Hematopoietic multipotent progenitor cell treated with erythropoietin and hydrocortisone succinate and interleukin-3 and kit ligand, for 4 days (in vitro differentiated cells): ENCODE data around the gene EYA3.

ENCODE experiments used
- DNase-seq: peaks from one replicate; pipeline ENCODE4 v3.0.0-alpha.2; 2015

Gene EYA3

DNA sequence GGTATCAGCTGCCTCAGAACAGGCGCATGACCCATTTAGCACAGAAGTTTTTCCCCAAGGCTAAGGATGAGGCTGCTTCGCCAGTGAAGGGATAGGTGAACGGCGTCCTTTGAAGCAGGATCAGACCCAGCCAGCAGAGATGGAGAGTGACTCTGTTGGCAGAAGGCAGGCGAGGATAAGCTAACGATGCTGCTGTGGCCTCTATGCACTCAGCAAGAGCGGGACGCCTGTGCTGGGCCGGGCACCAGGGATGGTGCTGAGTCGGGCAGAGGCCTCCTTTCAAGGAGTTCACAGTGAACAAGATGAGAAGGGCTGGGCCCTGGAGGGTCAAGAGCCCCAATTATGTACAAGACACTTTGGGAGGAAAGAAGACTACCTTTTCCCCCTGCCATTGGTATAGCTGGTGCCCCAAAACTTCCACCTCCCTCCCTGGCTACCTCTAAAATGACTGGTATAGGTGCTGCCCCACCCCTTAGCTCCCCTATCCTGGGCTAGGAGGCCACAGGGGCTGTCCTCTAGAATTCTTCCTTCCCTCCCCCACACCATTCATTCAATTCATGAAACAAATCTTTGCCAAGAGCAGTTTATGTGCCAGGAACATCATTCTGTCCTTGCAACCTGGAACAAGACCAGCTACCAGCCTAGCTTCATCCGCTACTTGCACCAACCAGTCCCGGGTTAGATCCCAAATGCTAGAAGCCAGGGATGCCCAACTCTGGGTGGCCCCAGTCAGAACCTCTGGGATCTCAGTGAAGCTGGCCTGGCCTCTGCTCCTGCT lies 121.1 kb downstream of the EYA3 start:
- no peak for DNase-seq

DNA sequence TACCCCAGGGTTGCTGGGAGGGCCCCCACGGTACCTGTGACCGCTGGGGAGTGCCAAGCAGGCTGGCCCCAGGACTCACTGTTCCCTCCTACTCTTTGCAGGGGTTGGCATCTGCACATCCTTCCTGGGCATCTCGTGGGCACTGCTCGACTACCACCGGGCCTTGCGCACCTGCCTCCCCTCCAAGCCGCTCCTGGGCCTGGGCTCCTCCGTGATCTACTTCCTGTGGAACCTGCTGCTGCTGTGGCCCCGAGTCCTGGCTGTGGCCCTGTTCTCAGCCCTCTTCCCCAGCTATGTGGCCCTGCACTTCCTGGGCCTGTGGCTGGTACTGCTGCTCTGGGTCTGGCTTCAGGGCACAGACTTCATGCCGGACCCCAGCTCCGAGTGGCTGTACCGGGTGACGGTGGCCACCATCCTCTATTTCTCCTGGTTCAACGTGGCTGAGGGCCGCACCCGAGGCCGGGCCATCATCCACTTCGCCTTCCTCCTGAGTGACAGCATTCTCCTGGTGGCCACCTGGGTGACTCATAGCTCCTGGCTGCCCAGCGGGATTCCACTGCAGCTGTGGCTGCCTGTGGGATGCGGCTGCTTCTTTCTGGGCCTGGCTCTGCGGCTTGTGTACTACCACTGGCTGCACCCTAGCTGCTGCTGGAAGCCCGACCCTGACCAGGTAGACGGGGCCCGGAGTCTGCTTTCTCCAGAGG lies 121.9 kb downstream of the EYA3 start:
- DNase-seq: no peak

DNA sequence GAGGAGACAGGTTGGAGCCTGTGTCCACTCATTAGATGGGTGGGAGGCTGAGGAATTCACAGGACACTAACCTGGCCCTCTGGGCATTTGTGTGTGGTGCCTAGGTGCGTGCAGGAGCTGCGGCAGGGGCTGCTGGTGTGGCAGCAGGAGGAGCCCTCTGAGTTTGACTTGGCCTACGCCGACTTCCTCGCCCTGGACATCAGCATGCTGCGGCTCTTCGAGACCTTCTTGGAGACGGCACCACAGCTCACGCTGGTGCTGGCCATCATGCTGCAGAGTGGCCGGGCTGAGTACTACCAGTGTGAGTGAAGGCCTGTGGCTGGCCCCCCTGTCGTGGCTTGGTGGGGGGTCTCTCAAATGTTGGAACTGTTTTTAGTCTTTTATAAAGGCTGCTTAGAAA lies 125.0 kb downstream of the EYA3 start:
- no peak for DNase-seq

DNA sequence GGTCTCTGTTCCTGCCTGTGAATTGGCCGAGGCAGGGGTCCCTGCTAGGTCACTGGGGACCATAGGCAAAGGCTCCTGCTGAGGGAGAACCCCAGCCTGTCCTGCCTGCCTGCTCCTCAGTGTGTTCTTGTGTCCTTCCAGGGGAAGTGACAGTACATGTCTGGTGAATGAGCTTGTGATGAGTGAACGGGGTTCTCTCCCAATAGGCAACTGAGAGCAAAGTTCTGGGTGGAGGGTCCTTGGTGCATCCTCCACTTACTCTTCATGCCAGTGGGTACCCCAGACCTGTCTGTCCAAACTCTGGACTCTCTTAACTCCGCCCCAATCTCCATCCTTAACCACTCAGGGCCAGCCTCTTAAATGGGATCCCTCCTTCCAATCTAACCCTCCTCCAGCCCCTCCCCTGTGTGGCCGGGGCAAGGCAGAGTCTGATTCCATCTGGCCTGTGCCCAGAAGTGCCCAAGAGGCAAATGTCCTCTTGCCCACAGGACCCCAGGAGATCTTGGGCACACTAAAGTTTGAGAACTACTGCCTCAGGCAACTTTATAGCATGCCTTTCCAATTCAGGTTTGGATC lies 126.7 kb downstream of the EYA3 start:
- DNase-seq: peak; percentile 28

DNA sequence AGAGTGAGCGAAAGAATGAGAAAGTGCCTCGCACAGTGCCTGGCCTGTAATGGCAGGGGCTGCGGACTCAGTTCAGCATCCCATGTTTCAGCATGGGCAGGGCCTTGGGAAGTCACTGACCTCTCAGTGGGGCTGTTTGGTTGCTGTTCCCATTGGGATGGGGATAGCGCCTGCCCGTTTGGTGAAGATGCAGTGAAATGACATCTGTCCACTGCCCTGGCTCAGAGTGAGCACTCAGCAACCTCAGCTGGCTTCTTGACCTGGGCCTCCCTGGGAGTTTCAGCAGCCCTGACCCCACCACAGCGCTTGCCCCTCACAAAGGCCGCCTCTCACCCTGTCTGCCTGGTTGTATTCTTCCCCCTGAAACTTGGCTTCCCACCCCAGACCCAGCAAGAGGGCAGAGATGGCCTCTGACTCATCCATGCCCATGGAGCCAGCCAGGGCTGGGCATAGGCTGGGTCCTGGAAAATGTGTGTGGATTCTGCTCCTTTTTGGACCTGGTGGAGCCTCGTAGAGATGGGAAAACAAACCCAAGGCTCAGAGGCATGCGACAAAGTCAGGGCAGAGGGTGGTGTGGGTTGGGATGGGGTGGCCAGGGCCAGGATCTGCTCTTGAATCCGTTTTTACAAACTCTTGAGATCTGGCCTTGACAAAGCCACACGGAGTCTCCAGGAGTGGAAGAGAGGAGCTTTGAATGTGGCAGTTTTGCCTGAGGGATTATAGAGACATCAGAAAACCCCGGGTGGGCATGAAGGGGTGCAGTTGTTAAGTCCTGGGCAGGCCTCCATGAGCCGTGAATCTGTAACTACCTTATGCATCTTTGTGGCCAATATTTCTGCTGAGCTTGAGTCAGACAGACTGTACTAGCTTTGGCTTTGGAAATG lies 127.4 kb downstream of the EYA3 start:
- DNase-seq: no peak

DNA sequence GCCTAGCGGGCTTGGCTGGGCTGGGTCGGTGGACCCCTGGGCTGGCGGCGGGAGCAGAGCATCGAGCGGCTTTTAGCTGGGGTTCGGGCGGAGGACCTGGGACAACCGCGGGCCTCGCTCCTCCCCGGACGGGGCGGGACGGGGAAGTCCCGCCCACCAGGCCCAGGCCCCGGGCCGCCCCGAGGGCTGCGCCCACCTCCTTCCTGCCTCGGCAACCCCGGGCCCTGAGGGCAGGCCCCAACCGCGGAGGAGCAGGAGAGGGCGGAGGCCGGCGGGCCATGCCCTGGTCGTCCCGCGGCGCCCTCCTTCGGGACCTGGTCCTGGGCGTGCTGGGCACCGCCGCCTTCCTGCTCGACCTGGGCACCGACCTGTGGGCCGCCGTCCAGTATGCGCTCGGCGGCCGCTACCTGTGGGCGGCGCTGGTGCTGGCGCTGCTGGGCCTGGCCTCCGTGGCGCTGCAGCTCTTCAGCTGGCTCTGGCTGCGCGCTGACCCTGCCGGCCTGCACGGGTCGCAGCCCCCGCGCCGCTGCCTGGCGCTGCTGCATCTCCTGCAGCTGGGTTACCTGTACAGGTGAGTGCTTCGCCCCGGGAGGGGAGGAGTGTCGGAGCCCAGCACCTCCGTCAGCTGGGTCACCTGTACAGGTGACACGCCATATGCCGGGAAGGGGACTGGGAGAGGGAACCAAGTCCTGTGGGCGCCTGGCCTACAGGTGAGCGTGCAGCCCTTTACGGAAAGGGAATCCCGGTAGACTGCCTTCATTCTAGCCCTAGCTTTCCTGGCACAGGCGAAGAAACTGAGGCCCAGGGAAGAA lies 128.4 kb downstream of the EYA3 start, which contains the start of gene XKR8:
Gene XKR8 (plus strand): TSS at position 182 of the 812 bp plus-strand sequence. CDS start 97 bp downstream, at position 279.
- DNase-seq: peak; percentile 94

DNA sequence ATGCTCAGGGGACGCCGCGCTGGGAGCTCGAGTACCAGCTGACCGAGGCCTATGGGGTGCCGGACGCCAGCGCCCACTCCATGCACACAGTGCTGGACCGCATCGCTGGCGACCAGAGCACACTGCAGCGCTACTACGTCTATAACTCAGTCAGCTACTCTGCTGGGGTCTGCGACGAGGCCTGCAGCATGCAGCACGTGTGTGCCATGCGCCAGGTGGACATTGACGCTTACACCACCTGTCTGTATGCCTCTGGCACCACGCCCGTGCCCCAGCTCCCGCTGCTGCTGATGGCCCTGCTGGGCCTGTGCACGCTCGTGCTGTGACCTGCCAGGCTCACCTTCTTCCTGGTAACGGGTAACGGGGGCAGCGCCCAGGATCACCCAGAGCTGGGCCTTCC lies 129.9 kb downstream of the EYA3 start:
- no peak for DNase-seq

DNA sequence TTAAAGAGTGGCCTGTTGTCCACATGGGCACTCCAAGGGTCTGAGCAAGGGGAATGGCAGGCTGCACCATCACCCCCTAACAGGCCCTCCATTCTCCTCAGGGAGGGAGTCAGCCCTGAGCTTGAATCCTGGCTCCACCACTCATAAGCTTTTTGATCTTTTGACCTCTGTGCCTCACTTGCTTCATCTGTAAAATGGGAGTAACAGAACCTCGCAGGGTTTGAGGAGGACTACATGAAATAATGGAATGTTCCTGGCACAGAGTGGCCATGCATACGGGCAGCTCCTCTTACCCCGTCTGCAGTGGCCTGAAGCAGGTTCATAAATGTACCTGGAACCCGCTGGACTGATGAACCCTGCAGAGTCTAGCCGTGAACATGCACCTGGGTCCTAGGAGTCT lies 130.8 kb downstream of the EYA3 start:
- DNase-seq: no peak

DNA sequence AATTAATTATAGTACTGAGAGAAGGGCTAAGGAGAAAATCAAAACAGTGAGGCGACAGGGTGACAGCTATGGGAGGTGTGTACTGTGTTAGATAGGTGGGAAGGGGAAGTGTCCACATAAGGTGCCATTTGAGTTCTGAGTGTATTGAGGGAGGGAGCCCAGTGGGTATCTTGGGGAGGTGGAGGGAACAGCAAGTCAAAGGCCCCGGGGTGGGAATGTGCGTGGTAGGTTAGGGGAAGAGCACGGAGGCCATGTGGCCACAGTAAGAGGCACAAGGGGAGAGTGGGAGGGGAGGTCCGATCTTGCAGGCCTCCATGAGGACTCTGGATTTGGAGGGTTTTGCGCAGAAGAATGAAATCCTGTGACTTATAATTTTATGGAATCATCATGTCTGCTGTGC lies 131.6 kb downstream of the EYA3 start:
- no peak for DNase-seq

DNA sequence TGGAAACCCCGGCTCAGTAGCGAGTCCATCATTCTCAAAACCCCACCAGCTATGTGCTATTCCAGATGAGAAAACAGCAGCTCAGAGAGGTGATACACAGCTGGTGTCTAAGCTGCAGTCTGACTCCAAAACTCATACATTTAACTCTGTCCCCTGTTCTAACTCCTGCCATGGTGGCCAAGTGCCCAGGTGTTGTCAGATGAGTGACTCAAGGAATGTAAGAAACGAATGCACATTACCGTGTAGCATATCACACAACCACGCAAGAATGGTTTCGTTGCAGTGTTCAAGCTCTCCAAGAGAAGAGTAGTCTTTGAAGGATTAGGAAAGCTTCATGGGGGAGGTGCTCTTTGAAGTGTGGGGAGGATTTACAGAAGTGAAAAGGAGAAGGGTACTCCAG lies 133.3 kb downstream of the EYA3 start:
- no peak for DNase-seq

DNA sequence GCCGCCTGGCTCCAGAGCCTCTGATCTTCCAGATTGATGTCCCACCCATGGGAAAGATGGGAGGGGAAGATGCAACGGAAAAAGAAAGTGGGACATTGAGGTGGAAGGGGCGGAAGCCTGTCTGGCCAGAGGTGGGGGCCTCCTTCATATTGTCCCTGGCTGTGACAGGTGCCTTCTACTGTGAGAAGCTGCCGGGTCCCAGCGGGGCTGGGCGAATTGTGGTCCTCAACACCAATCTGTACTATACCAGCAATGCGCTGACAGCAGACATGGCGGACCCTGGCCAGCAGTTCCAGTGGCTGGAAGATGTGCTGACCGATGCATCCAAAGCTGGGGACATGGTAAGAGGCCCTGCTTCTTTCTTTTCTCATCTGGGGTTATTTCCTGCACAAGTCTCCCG lies 134.2 kb downstream of the EYA3 start:
- no peak for DNase-seq

DNA sequence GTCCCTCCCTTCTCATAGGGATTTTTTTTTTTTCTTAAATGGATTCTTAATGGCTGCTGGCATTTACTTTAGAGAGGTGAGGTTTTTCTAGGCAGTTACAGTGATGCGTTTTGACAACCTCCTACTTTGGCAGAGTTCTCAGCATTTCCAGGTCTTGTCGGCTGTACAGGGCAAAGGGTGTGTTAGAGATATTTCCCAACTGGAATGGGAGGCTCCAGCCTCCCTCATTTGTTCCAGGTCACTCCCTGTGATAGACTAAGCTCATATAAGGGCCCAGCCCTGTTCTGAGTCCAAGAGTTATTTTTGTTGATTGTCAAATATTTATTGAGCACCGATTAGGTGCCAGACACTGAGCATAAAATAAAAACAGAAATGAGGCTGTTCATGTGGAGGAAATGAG lies 136.3 kb downstream of the EYA3 start:
- no peak for DNase-seq

DNA sequence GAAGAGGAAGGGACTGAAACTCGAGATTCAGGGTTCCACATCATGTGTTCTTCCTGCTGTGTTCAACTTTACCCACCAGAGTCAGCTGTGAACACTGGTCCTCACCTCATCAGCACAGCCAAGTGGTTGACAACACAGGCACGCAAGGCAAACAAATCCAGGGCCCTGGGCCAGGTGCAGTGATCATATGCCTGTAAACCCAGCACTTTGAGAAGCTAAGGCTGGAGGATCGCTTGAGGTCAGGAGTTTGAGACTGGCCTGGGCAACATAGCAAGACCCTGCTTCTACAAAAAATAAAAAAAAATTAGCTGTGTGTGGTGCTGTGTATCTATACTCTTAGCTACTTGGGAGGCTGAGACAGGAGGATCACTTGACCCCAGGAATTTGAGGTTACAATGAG lies 137.0 kb downstream of the EYA3 start:
- no peak for DNase-seq

DNA sequence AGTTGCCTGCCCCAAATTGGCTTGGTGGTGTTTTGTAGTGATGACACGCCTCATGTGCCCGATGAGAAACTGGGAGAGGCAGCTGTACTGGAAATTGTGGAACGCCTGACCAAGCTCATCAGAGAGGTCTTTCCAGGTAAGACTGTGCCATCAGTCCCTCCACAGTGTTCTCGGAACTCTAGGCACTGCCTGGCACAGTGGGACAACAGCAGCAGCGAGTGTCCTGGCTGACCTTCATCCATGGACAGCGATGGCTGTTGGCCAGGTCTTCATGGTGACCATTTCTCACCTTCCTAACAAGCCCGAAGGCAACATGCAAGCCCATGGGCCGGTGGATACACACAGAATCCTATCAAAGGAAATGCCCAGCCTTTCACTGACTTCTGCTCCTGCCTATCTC lies 139.4 kb downstream of the EYA3 start:
- DNase-seq: no peak

DNA sequence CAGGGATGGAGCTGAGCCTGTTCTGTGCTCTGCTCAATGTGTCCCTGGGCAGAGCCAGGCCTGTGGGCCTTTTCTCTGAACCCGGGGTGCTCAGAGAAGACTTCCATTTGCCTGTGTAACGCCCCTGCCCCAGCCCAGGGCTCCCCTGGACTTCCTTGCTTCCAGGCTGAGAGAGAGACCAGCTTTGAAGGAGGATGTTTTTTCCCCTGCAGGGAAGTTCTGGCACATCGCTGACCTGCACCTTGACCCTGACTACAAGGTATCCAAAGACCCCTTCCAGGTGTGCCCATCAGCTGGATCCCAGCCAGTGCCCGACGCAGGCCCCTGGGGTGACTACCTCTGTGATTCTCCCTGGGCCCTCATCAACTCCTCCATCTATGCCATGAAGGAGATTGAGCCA lies 143.4 kb downstream of the EYA3 start:
- DNase-seq: no peak

DNA sequence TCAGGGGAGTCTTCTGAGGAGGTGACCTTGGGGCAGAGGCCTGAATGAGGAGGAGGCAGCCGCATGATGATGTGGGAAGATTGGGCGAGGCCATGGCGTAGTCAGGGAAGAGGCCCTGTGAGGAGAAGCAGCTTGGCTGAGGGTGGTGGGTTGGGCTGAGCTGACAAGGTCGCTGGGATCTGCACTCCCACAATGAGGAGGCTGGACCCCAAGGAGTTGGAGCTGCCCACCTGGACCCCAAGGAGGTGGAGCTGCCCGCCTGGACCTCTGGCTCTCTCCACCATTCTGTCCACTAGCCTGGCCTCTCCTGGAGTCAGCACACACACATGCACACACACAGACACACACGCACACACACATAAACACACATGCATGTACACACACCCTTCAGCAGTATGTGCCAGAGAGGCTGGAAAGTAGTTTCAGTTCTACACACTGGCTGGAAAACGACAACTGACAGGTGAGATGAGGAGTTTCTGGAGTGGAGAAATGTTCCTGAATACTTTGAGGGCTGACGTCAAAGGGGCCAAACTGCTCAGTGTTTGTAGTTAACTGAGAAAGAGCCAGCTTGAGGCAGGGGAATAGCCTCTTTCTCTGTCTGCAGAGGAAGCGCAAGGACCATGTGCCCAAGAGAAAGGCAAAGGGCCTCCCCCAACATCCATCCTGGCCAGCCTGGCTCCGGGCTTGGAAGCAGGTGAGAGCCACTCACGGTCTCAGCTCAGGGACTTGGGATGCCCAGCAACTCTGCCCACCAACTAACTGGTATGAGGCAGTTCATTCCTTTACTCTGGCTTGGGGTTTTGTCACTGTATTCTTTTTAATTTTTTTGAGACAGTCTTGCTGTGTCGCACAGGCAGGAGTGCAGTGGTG lies 146.5 kb downstream of the EYA3 start:
- no peak for DNase-seq

DNA sequence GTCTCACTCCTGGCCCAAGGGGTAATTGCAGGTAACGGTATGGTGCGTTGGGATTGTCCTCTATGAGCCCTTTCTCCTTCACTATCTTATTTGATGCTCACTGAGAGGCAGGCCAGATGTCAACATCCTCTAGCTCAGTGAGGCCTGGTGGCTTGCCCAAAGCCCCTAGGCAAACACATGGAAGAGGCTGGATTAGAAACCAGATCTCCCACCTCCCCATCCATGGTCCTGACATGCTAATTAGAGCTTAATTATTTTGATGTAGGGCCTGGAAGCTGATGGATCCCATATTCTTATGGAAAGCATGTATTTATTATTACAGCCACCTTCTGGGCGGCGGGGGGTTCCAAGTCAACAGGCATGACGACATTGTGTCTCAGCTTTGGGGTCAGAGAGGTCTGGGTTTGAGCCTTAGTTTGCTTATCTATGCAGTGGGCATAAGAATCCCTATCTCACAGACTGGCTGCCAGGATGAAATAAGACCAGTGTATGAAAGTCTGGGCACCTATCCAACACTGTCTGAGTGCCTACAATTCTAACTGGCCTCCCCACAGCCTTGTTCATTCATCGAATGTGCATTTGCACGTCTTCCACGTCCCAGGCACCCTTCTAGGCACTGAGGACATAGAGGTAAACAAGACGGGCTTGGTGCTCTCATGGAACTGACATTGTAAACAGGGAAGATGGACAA lies 147.4 kb downstream of the EYA3 start:
- peak; percentile 71 for DNase-seq

DNA sequence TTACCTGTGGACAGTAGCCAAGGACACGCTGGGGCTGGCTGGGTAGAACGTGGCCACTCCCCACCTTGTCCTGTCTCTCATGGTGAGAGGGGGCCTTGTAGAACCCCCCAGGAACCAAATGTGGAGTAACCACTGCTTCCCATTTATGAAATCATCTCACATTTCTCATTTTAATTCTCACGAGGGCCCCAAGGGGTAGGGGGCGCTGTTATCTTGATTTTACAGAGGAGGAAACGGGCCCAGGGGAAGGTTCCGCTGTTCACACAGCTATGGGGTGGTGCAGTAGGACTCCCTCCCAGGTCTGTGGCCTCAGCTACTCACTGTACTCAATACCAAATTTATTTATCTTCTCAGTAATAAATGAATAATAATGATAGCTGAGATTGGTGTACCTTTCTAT lies 148.1 kb downstream of the EYA3 start:
- peak; percentile 86 for DNase-seq

DNA sequence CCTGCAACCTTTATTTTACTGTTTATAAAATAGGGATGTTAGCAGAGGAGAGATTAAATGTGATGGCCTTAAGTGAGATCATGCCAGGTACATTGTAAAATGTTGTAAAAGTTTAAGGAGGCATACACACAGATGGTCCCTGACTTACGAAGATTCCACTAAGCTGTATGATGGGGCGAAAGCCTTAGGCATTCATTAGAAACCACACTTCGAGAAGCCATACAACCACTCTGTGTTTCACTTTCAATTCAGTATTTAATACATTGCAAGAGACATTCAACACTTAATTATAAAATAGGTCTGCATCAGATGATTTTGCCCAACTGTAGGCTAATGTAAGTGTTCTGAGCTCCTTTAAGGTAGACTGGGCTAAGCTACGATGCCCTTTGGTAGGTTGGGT lies 149.9 kb downstream of the EYA3 start:
- DNase-seq: no peak

DNA sequence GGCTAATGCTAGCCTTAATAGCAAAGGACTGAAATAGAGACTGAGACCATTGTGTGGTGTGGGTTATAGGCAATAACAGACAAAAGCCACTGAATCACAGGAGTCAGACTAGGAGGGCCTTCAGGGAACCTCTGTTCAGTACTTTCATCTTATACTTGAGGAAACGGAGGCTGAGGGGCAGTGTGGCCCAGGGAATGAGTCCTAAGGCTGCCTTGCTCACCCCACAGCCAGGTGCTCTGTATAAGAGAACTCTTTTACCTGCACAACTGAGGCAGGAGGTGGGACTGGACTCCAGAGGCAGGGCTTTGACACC lies 150.9 kb downstream of the EYA3 start:
- DNase-seq: no peak

DNA sequence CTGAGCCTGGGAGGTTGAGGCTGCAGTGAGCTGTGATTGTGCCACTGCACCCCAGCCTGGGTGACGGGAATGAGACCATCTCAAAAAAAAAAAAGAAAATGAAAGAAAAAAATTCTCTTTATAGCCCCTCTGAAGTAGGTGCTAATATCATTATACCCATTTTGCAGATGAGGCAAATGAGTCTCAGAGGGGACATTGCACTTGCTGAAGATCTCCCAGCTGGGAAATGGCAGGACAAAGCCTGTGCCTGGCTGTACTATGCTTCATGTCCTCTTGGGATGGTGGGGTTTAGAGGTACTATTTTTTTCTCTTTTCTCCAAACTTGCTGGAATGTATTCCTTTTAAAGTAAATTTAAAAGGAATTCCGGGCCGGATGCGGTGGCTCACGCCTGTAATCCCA lies 152.0 kb downstream of the EYA3 start:
- no peak for DNase-seq
